ENCODE measurements around the gene RHBDF2. TPM values are rescaled to one million over a fixed set of nuclear protein-coding genes. Genes with fewer than 3 reads are reported as not detected.
A peak's percentile ranks its signal among the peaks of the same experiment; 100 is the strongest.

RHBDF2 gene
- total RNA-seq, 4 donors from 2014 or later: 11.4 to 29.8 (median 23.3) TPM

- intact Hi-C loops (cut with DNase I; ENCODE audit: low total_unique reads): no loop called here
- Histone ChIP-seq H3K27ac (no peak overlapping the region), H3K9me3 (no peaks in the 10 kb centered on the region), H3K36me3 (no peaks in the 10 kb centered on the region), H3K4me1 (peaks cover 56 to 70% of the 10 kb centered on the region in 2 donors), H3K4me3 (no peak overlapping the region), H3K27me3 (peaks cover 0 to 8% (median 0%) of the 10 kb centered on the region in 3 donors)
- TF ChIP-seq POLR2A (IDR thresholded peaks at IDR 0.05): no peak
- TF ChIP-seq CTCF (IDR thresholded peaks at IDR 0.05 in 4 of 5, conservative IDR thresholded peaks at IDR 0.05 in 1 of 5): no peak
- no peak for DNase-seq
- ATAC-seq: no peak
- in situ Hi-C loops (cut with MboI; ENCODE audit: low sequenced_read_pairs in 4 of 4): no loop called here
These were observed 41.3 kb upstream of the RHBDF2 start for GRCh38 chr17:76542566-76542971.

GRCh38 chr17:76541739-76542454 lies 40.7 kb upstream of the RHBDF2 start:
- Histone ChIP-seq H3K27ac (no peak overlapping the region), H3K27me3 (peaks cover 0 to 11% (median 4%) of the 10 kb centered on the region in 3 donors), H3K4me3 (no peak overlapping the region), H3K4me1 (peaks cover 50 to 63% of the 10 kb centered on the region in 2 donors), H3K36me3 (no peaks in the 10 kb centered on the region), H3K9me3 (no peaks in the 10 kb centered on the region)
- in situ Hi-C loops (cut with MboI; ENCODE audit: low sequenced_read_pairs in 4 of 4) (no loop called here), intact Hi-C loops (cut with DNase I; ENCODE audit: low total_unique reads) (no loop called here)
- DNase-seq: no peak
- TF ChIP-seq POLR2A (IDR thresholded peaks at IDR 0.05) (no peak), CTCF (IDR thresholded peaks at IDR 0.05 in 4 of 5, conservative IDR thresholded peaks at IDR 0.05 in 1 of 5) (no peak)
- no peak for ATAC-seq

GRCh38 chr17:76540381-76541300 lies 39.4 kb upstream of the RHBDF2 start:
- Histone ChIP-seq H3K36me3 (no peaks in the 10 kb centered on the region), H3K9me3 (no peaks in the 10 kb centered on the region), H3K4me3 (peak overlapping the region; percentile 47 to 62 (median 52)), H3K27ac (peak overlapping the region; percentile 73 to 82 (median 76)), H3K27me3 (peaks cover 0 to 13% (median 4%) of the 10 kb centered on the region in 3 donors), H3K4me1 (peaks cover 40 to 51% of the 10 kb centered on the region in 2 donors)
- DNase-seq (peak; percentile 94 to 95), ATAC-seq (peak; percentile 97 to 98)
- intact Hi-C loops (cut with DNase I; ENCODE audit: low total_unique reads) (no loop called here), in situ Hi-C loops (cut with MboI; ENCODE audit: low sequenced_read_pairs in 4 of 4) (no loop called here)
- TF ChIP-seq CTCF (IDR thresholded peaks at IDR 0.05 in 4 of 5, conservative IDR thresholded peaks at IDR 0.05 in 1 of 5) (peak; percentile 18 to 31 (median 31)), POLR2A (IDR thresholded peaks at IDR 0.05) (peak; percentile 44 to 63)

- peak within 1 kb of the TSS; percentile 77 to 90 (median 80) for H3K27ac ChIP-seq
- TF ChIP-seq CTCF (IDR thresholded peaks at IDR 0.05 in 4 of 5, conservative IDR thresholded peaks at IDR 0.05 in 1 of 5) (no peak), POLR2A (IDR thresholded peaks at IDR 0.05) (no peak)
- DNase-seq (no peak), ATAC-seq (no peak)
- no peaks in the 10 kb centered on the region for H3K36me3 ChIP-seq
- peaks cover 0 to 13% (median 4%) of the 10 kb centered on the region in 3 donors for H3K27me3 ChIP-seq
- H3K4me3 ChIP-seq: peak within 1 kb of the TSS; percentile 47 to 62 (median 55)
- H3K9me3 ChIP-seq: no peaks in the 10 kb centered on the region
- in situ Hi-C loops (cut with MboI; ENCODE audit: low sequenced_read_pairs in 4 of 4) (no loop called here), intact Hi-C loops (cut with DNase I; ENCODE audit: low total_unique reads) (no loop called here)
- peaks cover 31 to 42% of the 10 kb centered on the region in 2 donors for H3K4me1 ChIP-seq
These were observed 38.5 kb upstream of the RHBDF2 start, which contains the start of gene PRCD for GRCh38 chr17:76539631-76540271. TSS of gene PRCD (plus strand) at chr17:76540044. CDS start at chr17:76540142, 98 bp downstream.
